Sigmoid colon (tissue), 7 donors: ENCODE measurements around the gene PRM1. TPM values are rescaled to one million over a fixed set of nuclear protein-coding genes. Genes with fewer than 3 reads are reported as not detected.

Experiments used
- DNase-seq: peaks from one replicate; pipeline ENCODE4 v3.0.0-alpha.2; 2019
- H3K27ac ChIP-seq, 4 donors: fragments of 200-600 bp; sonication (generic); one replicate each; pipeline ENCODE4 v1.5.1; 2016 to 2019; ENCODE audit warnings: mild to moderate bottlenecking in 1 of 4
- H3K27me3 ChIP-seq, 3 donors: fragments of 200-600 bp; sonication (generic); one replicate each; pipeline ENCODE4 v1.5.1; 2019; ENCODE audit warnings: mild to moderate bottlenecking in 1 of 3
- H3K36me3 ChIP-seq, 4 donors: fragments of 200-600 bp; sonication (generic); one replicate each; pipeline ENCODE4 v1.5.1; 2016 to 2019
- H3K4me1 ChIP-seq, 4 donors: fragments of 200-600 bp; sonication (generic); one replicate each; pipeline ENCODE4 v1.5.1; 2017 to 2019
- H3K4me3 ChIP-seq, 4 donors: fragments of 200-600 bp; sonication (generic); one replicate each; pipeline ENCODE4 v1.5.1; 2017 to 2019; ENCODE audit warnings: mild to moderate bottlenecking in 2 of 4, moderate library complexity in 1 of 4
- H3K9me3 ChIP-seq, 4 donors: fragments of 200-600 bp in 3 of 4; sonication (generic) in 3 of 4; one replicate each; pipeline versions ENCODE4 v1.5.1 to v1.6.1; 2013 to 2019
- CTCF ChIP-seq, 4 experiments: fragments of 450-650 bp in 3 of 4; fragments of 200-600 bp in 1 of 4; IDR thresholded peaks; one replicate each; pipeline ENCODE4 v1.5.1; 2016 to 2019; ENCODE audit warnings: antibody characterized with exemption in 4 of 4, mild to moderate bottlenecking in 3 of 4, moderate library complexity in 2 of 4
- EP300 ChIP-seq, 4 donors: sonication (generic); formaldehyde crosslinking; IDR thresholded peaks; one replicate each; pipeline ENCODE4 v1.6.1; 2017; ENCODE audit warnings: antibody characterized with exemption in 4 of 4
- POLR2A ChIP-seq, 2 donors: fragments of 450-650 bp; IDR thresholded peaks; one replicate each; pipeline ENCODE4 v1.6.1; 2016; ENCODE audit warnings: antibody characterized with exemption in 2 of 2, mild to moderate bottlenecking in 2 of 2, moderate library complexity in 2 of 2
- POLR2AphosphoS5 ChIP-seq, 4 donors: sonication (generic); formaldehyde crosslinking; IDR thresholded peaks; one replicate each; pipeline ENCODE4 v1.6.1; 2017; ENCODE audit warnings: antibody characterized with exemption in 4 of 4
- WGBS, 2 donors: extraction: QIAGEN DNeasy Blood & Tissue Kit; methylation state at CpG; one replicate each; pipeline ENCODE4 v1.1.7; 2013; 5-methylcytosine and 5-hydroxymethylcytosine counted together
- intact Hi-C: fragments of 100-400 bp; cut with DNase I; formaldehyde crosslinking; loops from one replicate; pipeline ENCODE4 v1.15.1; 2023
- polyA plus RNA-seq, 3 donors: library from polyadenylated mRNA; stranded (reverse); fragments of 200-250 nt; gene quantifications; one replicate each; pipeline ENCODE4 v1.2.3, GENCODE V29; 2013
- total RNA-seq, 4 donors: library from RNA; depleted of rRNA; stranded (reverse); fragments of >200 nt; gene quantifications; one replicate each; pipeline ENCODE4 v1.1.0, GENCODE V29; 2016
- donor health status: healthy with polysubstance abuse.
- donor health status: Bipolar disorder and iron deficiency.
- donor health status: healthy.

PRM1 gene
- total and polyA plus RNA-seq, 7 donors = not detected

- no peaks in the 10 kb centered on the region for H3K27me3 ChIP-seq
- no peak for TF ChIP-seq EP300 (IDR thresholded peaks at IDR 0.05)
- TF ChIP-seq POLR2A (IDR thresholded peaks at IDR 0.05) = no peak
- no peak for TF ChIP-seq CTCF (IDR thresholded peaks at IDR 0.05)
- TF ChIP-seq POLR2AphosphoS5 (IDR thresholded peaks at IDR 0.05) = no peak
- DNase-seq = no peak
- H3K9me3 ChIP-seq = no peaks in the 10 kb centered on the region
- intact Hi-C loops = no loop called here
- no peaks in the 10 kb centered on the region for H3K36me3 ChIP-seq
- peaks cover 0 to 3% (median 0%) of the 10 kb centered on the region in 4 donors for H3K4me1 ChIP-seq
- 97% methylated on average over 8 of the region's 8 CpGs for WGBS, 2 donors
- H3K4me3 ChIP-seq = no peak overlapping the region
- no peak overlapping the region for H3K27ac ChIP-seq
Measured at GRCh38 chr16:11314309-11314894, 33.3 kb upstream of the PRM1 start.

GRCh38 chr16:11313493-11314308, 32.6 kb upstream of the PRM1 start:
- no peak for TF ChIP-seq EP300 (IDR thresholded peaks at IDR 0.05)
- TF ChIP-seq CTCF (IDR thresholded peaks at IDR 0.05) = no peak
- no peak for TF ChIP-seq POLR2AphosphoS5 (IDR thresholded peaks at IDR 0.05)
- no peak for TF ChIP-seq POLR2A (IDR thresholded peaks at IDR 0.05)
- no peak overlapping the region for H3K4me3 ChIP-seq
- DNase-seq = no peak
- 95 to 97% methylated on average over 9 of the region's 9 CpGs for WGBS, 2 donors
- H3K36me3 ChIP-seq = no peaks in the 10 kb centered on the region
- H3K27me3 ChIP-seq = no peaks in the 10 kb centered on the region
- H3K9me3 ChIP-seq = no peaks in the 10 kb centered on the region
- peaks cover 0 to 3% (median 0%) of the 10 kb centered on the region in 4 donors for H3K4me1 ChIP-seq
- no peak overlapping the region for H3K27ac ChIP-seq
- intact Hi-C loops = no loop called here

GRCh38 chr16:11312718-11313492, 31.8 kb upstream of the PRM1 start:
- no peaks in the 10 kb centered on the region for H3K27me3 ChIP-seq
- TF ChIP-seq EP300 (IDR thresholded peaks at IDR 0.05) = no peak
- TF ChIP-seq POLR2AphosphoS5 (IDR thresholded peaks at IDR 0.05) = no peak
- no peak for TF ChIP-seq CTCF (IDR thresholded peaks at IDR 0.05)
- no peak for TF ChIP-seq POLR2A (IDR thresholded peaks at IDR 0.05)
- WGBS, 2 donors = 52 to 60% methylated on average over 8 of the region's 8 CpGs
- H3K27ac ChIP-seq = no peak overlapping the region
- no peak for DNase-seq
- no peaks in the 10 kb centered on the region for H3K9me3 ChIP-seq
- H3K4me3 ChIP-seq = no peak overlapping the region
- intact Hi-C loops = no loop called here
- H3K36me3 ChIP-seq = no peaks in the 10 kb centered on the region
- H3K4me1 ChIP-seq = peaks cover 0 to 3% (median 0%) of the 10 kb centered on the region in 4 donors

GRCh38 chr16:11310997-11311561, 29.9 kb upstream of the PRM1 start:
- Histone ChIP-seq H3K4me3 (no peak overlapping the region), H3K4me1 (peaks cover 0 to 3% (median 0%) of the 10 kb centered on the region in 4 donors), H3K27ac (no peak overlapping the region), H3K27me3 (no peaks in the 10 kb centered on the region), H3K9me3 (no peaks in the 10 kb centered on the region), H3K36me3 (no peaks in the 10 kb centered on the region)
- 54 to 72% methylated on average over 10 of the region's 10 CpGs for WGBS, 2 donors
- TF ChIP-seq EP300 (IDR thresholded peaks at IDR 0.05) (no peak), POLR2A (IDR thresholded peaks at IDR 0.05) (no peak), POLR2AphosphoS5 (IDR thresholded peaks at IDR 0.05) (no peak), CTCF (IDR thresholded peaks at IDR 0.05) (no peak)
- intact Hi-C loops = no loop called here
- no peak for DNase-seq
